Peyer's patch (tissue), 4 donors: ENCODE results near the gene PAX4. TPM values are rescaled to one million over a fixed set of nuclear protein-coding genes. Genes with fewer than 3 reads are reported as not detected.

ENCODE experiments used
- DNase-seq, 3 donors: peaks; one replicate each; pipeline ENCODE4 v3.0.0-alpha.2; 2017 to 2019
- H3K27ac ChIP-seq, 4 donors: fragments of 200-600 bp; sonication (generic); one replicate each; pipeline ENCODE4 v1.5.1; 2016 to 2019
- H3K27me3 ChIP-seq, 2 donors: fragments of 200-600 bp; sonication (generic); one replicate each; pipeline ENCODE4 v1.5.1; 2019
- H3K36me3 ChIP-seq, 3 donors: fragments of 200-600 bp; sonication (generic); one replicate each; pipeline ENCODE4 v1.5.1; 2016 to 2019
- H3K4me1 ChIP-seq, 4 donors: fragments of 200-600 bp; sonication (generic); one replicate each; pipeline ENCODE4 v1.5.1; 2016 to 2019
- H3K4me3 ChIP-seq, 4 donors: fragments of 200-600 bp; sonication (generic); 1 replicate in 3 of 4; 2 replicates in 1 of 4; pipeline ENCODE4 v1.5.1; 2016 to 2019; ENCODE audit warnings: mild to moderate bottlenecking in 1 of 4
- H3K9me3 ChIP-seq, 4 donors: fragments of 200-600 bp; sonication (generic); one replicate each; pipeline ENCODE4 v1.5.1; 2016 to 2019; ENCODE audit warnings: mild to moderate bottlenecking in 1 of 4
- CTCF ChIP-seq, 6 experiments: fragments of 450-650 bp in 4 of 6; fragments of 200-600 bp in 2 of 6; sonication (generic) in 1 of 6; IDR thresholded peaks; one replicate each; pipeline ENCODE4 v1.5.1; 2017 to 2019; ENCODE audit warnings: antibody characterized with exemption in 6 of 6, mild to moderate bottlenecking in 3 of 6, moderate library complexity in 1 of 6
- POLR2A ChIP-seq, 2 donors: fragments of 450-650 bp; IDR thresholded peaks; one replicate each; pipeline ENCODE4 v1.5.1; 2017; ENCODE audit warnings: antibody characterized with exemption in 2 of 2, mild to moderate bottlenecking in 2 of 2, moderate library complexity in 2 of 2
- total RNA-seq, 4 donors: library from RNA; depleted of rRNA; stranded (reverse); fragments of >200 nt; gene quantifications; one replicate each; pipeline ENCODE4 v1.1.0, GENCODE V29; 2016

The PAX4 gene
- total RNA-seq, 4 donors from 2014 or later, result 0.53 to 1.3 TPM; not detected in 2

GRCh38 chr7:127651556-127652332 lies 33.8 kb upstream of the PAX4 start, which contains the start of gene SND1:
SND1 (plus strand) TSS chr7:127652194; CDS start chr7:127652374, 180 bp downstream.
- Histone ChIP-seq H3K36me3 (no peaks in the 10 kb centered on the region), H3K9me3 (no peaks in the 10 kb centered on the region), H3K4me3 (peak within 1 kb of the TSS; percentile 68 to 88 (median 78)), H3K4me1 (peaks cover 0 to 16% (median 6%) of the 10 kb centered on the region in 4 donors), H3K27me3 (no peaks in the 10 kb centered on the region), H3K27ac (peak within 1 kb of the TSS; percentile 90 to 97 (median 94))
- no peak for TF ChIP-seq CTCF (IDR thresholded peaks at IDR 0.05)
- peak; percentile 79 to 83 for TF ChIP-seq POLR2A (IDR thresholded peaks at IDR 0.05)
- peak; percentile 98 to 100 (median 99) for DNase-seq

GRCh38 chr7:127650847-127651555 lies 33.1 kb upstream of the PAX4 start:
- H3K4me1 ChIP-seq, result peaks cover 0 to 16% (median 6%) of the 10 kb centered on the region in 4 donors
- H3K36me3 ChIP-seq, result no peaks in the 10 kb centered on the region
- H3K27me3 ChIP-seq, result no peaks in the 10 kb centered on the region
- H3K27ac ChIP-seq, result peak overlapping the region; percentile 90 to 97 (median 94)
- H3K4me3 ChIP-seq, result peak overlapping the region; percentile 68 to 88 (median 78)
- no peak for DNase-seq
- H3K9me3 ChIP-seq, result no peaks in the 10 kb centered on the region
- TF ChIP-seq POLR2A (IDR thresholded peaks at IDR 0.05) (no peak), CTCF (IDR thresholded peaks at IDR 0.05) (no peak)

- Histone ChIP-seq H3K4me3 (no peak overlapping the region), H3K36me3 (no peaks in the 10 kb centered on the region), H3K4me1 (peaks cover 0 to 13% (median 6%) of the 10 kb centered on the region in 4 donors), H3K9me3 (no peaks in the 10 kb centered on the region), H3K27ac (no peak overlapping the region), H3K27me3 (no peaks in the 10 kb centered on the region)
- DNase-seq, result no peak
- no peak for TF ChIP-seq POLR2A (IDR thresholded peaks at IDR 0.05)
- no peak for TF ChIP-seq CTCF (IDR thresholded peaks at IDR 0.05)
Measured at GRCh38 chr7:127648986-127649385, 31.0 kb upstream of the PAX4 start.

- no peaks in the 10 kb centered on the region for H3K27me3 ChIP-seq
- TF ChIP-seq CTCF (IDR thresholded peaks at IDR 0.05), result no peak
- no peak for TF ChIP-seq POLR2A (IDR thresholded peaks at IDR 0.05)
- DNase-seq, result no peak
Measured at GRCh38 chr7:127647636-127648035, 29.7 kb upstream of the PAX4 start.

GRCh38 chr7:127644484-127644883 lies 26.5 kb upstream of the PAX4 start:
- no peaks in the 10 kb centered on the region for H3K9me3 ChIP-seq
- H3K4me3 ChIP-seq, result no peak overlapping the region
- no peak for DNase-seq
- H3K4me1 ChIP-seq, result no peaks in the 10 kb centered on the region
- no peak overlapping the region for H3K27ac ChIP-seq
- no peaks in the 10 kb centered on the region for H3K36me3 ChIP-seq
- TF ChIP-seq CTCF (IDR thresholded peaks at IDR 0.05) (no peak), POLR2A (IDR thresholded peaks at IDR 0.05) (no peak)
- H3K27me3 ChIP-seq, result no peaks in the 10 kb centered on the region

More at GRCh38 chr7:127647636-127648035, 29.7 kb upstream of the PAX4 start:
- Histone ChIP-seq H3K9me3 (no peaks in the 10 kb centered on the region), H3K36me3 (no peaks in the 10 kb centered on the region), H3K4me1 (no peaks in the 10 kb centered on the region), H3K4me3 (no peak overlapping the region), H3K27ac (no peak overlapping the region)
